Neural progenitor cell (in vitro differentiated cells): Measurements from ENCODE around the gene FOXO1.

Experiments
- CTCF ChIP-seq: fragments of 200-600 bp; sonication (generic); IDR thresholded peaks from 2 replicates; pipeline ENCODE4 v1.5.1; 2017; ENCODE audit warnings: antibody characterized with exemption, mild to moderate bottlenecking
- EZH2 ChIP-seq: fragments of 200-600 bp; sonication (generic); IDR thresholded peaks from 2 replicates; pipeline ENCODE4 v1.6.1; 2017; ENCODE audit warnings: antibody characterized with exemption, mild to moderate bottlenecking, moderate library complexity
- EZH2phosphoT487 ChIP-seq: fragments of 200-600 bp; sonication (generic); IDR thresholded peaks from 2 replicates; pipeline ENCODE4 v1.6.1; 2017; ENCODE audit warnings: antibody characterized with exemption

GRCh38 chr13:40547591-40548315, 118.7 kb downstream of the FOXO1 start:
- no peak for TF ChIP-seq CTCF
- no peak for TF ChIP-seq EZH2phosphoT487
- no peak for TF ChIP-seq EZH2
